Measurements from ENCODE around the gene ST3GAL6.

Gene ST3GAL6

GRCh38 chr3:98775459-98776139, 12.5 kb downstream of the ST3GAL6 start:
- H3K4me3 ChIP-seq (ENCODE audit: low read depth, low read length), result no peak overlapping the region

GRCh38 chr3:98776140-98776493, 13.0 kb downstream of the ST3GAL6 start:
- no peak overlapping the region for H3K4me3 ChIP-seq (ENCODE audit: low read depth, low read length)

- no peak overlapping the region for H3K4me3 ChIP-seq (ENCODE audit: low read depth, low read length)
These were observed 14.1 kb downstream of the ST3GAL6 start for GRCh38 chr3:98777286-98777685.

DNA sequence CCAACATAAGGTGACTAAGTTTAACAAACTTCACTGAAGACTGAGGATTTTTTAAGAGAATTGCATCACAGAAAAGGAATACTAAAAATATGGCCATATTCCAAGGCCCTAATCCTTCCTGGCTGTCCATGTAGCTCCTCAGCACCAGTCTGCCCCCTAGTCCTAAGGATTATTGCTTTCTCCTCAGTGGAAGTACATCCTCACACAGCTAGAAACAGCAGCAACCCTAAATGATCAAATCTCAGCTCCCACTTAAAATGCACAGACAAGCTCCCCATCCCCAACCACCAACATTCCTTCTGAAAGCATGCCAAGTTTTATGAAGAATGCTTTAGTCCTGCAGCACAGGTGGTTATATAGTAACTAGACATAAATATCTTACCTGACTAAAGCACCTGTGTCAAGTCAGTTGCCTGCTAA, 14.7 kb downstream of the ST3GAL6 start:
- H3K4me3 ChIP-seq (ENCODE audit: low read depth, low read length), result no peak overlapping the region

GRCh38 chr3:98778383-98778782, 15.2 kb downstream of the ST3GAL6 start:
- H3K4me3 ChIP-seq (ENCODE audit: low read depth, low read length), result no peak overlapping the region

DNA sequence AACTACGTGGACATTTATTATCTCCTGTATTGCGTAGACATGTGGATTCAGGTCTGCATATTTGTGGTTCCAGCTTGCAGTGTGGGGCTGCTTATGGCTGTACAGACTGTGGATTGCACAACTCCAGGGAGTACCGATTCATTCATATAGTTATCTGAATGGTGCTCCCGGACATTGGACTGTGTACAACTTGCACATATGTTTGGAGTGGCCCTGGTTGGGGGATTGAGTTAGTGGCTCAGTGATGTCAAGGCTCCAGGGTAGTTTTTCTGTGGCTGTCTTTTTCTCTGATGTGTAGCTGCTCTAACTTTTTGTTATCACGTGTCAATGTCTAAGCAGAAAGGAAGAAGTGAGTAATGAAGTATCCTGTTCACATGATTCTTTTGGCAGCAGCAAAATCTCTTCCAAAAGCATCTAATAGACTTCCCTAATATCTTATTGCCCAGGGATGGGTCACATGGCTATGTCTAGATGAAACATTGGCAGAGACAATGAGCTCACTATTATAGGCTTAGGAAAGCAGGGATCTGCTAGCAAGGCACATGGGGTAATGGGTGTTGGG, 15.8 kb downstream of the ST3GAL6 start:
- no peak overlapping the region for H3K4me3 ChIP-seq (ENCODE audit: low read depth, low read length)

DNA sequence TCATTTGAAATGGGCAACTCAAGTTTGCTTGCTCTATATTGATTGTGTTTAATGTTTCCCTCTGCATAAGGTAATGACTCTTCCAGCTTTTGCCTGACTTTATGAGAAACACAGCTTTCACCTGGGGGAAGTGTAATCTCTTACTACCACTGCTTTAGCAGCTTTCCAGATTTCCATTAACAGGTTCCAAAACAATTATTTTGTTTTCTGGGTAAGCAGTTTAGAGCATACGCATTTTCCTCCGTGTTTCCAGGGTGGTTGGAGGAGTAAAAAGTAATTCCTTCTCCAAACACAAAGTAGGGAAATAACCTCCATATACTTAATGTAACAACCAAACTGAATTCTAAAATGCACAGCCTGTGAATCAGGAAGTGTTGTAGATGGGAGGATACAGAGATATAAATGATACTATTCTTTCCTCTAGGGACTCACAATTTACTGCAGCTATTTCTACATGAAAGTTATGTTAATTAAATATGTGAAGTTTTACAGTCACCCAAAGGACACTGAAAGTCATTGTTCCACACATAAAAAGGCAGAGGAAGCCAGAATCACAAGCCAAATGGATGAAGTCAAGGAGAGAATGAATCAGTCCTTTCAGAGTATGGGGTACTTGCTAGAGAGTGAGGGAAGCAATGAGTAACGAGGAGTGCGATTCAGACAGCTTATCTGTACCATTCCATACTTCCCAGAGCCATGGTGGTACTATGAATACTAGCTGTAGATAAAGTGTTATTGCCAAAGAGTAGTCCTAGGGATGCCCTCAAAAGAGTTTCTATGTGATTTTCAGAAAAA, 16.6 kb downstream of the ST3GAL6 start:
- no peak overlapping the region for H3K4me3 ChIP-seq (ENCODE audit: low read depth, low read length)

- no peak overlapping the region for H3K4me3 ChIP-seq (ENCODE audit: low read depth, low read length)
These were observed 17.2 kb downstream of the ST3GAL6 start for GRCh38 chr3:98780343-98780742.

- H3K4me3 ChIP-seq (ENCODE audit: low read depth, low read length), result no peak overlapping the region
These were observed 19.8 kb downstream of the ST3GAL6 start for GRCh38 chr3:98782824-98783500.

GRCh38 chr3:98784042-98784441, 20.9 kb downstream of the ST3GAL6 start:
- no peak overlapping the region for H3K4me3 ChIP-seq (ENCODE audit: low read depth, low read length)

DNA sequence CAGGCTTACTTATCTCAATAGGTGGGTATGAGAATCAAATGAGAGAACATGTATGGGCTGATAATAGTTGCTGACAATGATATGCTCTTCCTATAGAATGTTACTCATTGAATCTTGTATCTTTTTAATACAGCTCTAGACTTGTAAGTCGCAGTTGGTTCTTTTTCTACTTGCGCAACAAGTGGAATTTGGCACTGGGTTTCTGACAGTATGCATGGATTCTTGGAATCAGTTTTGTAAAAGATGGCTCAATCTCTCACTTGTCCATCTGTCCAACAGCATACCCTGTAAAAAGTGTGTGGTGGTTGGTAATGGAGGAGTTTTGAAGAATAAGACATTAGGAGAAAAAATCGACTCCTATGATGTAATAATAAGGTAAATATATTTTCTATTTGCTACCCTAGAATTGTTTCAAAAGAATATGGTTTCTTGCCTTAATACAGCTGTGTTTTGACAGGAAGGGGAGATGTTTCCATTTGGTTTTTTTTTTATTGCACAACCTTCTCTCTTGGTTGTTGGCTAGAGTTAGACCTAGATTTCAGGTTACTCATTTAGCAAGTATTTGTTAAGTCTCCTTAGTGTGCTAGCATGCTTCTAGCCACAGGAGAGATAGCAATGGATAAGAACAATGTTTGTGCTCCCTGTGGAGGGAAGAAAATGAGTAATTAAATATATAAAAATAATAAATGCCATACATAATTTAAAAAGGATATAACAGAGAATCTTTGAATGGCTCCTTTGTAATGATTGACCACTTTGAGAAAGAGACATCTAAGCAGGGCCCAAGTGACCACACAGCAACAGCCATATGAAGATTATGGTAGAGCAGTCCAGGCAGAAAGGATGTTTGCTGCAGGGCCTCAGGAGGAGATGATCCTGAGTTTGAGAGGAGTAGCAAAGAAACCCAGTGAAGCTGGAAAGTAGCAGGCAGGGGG, 21.8 kb downstream of the ST3GAL6 start:
- no peak overlapping the region for H3K4me3 ChIP-seq (ENCODE audit: low read depth, low read length)

- no peak overlapping the region for H3K4me3 ChIP-seq (ENCODE audit: low read depth, low read length)
These were observed 23.3 kb downstream of the ST3GAL6 start for GRCh38 chr3:98786364-98787006.

DNA sequence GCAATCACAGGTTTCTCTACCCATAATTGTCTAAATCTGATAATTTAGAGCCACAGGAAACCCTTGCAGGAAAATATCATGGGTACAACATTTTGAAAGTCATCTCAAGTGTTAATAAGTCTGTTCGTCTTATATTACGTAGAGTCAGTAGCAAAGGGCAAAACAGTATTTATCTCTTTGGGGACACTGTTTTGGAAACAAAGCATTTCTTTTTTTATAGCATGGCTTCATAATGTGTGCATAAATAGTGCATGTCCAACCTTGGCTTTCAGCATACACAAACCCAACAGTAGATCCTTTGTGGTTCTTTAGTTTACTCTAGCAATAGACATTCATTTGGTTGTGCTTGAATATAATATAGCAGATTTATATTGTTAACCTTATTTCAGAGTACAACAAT, 24.0 kb downstream of the ST3GAL6 start:
- no peak overlapping the region for H3K4me3 ChIP-seq (ENCODE audit: low read depth, low read length)

GRCh38 chr3:98788651-98789050, 25.5 kb downstream of the ST3GAL6 start:
- H3K4me3 ChIP-seq (ENCODE audit: low read depth, low read length), result no peak overlapping the region

GRCh38 chr3:98791341-98792325, 28.5 kb downstream of the ST3GAL6 start:
- no peak overlapping the region for H3K4me3 ChIP-seq (ENCODE audit: low read depth, low read length)

DNA sequence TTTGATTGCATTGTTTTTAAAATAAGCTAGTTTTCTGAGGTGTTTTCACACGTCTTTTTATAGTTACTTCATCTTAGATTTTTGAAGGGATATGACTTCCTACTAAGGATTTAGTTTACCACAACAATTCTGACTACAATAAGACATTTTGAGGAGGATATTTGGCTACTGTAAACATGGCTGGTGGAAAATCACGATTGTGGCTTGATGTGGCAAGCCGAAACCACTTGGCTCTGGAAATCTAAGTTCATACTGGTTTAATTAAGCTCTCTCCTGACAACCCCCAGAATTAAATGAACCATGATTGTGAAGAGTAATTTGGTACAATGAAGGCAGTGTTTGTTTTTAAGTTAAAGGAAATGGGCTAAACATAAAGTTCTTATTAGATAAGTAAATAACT, 30.8 kb downstream of the ST3GAL6 start:
- no peak overlapping the region for H3K4me3 ChIP-seq (ENCODE audit: low read depth, low read length)

GRCh38 chr3:98796334-98796733, 33.2 kb downstream of the ST3GAL6 start:
- no peak overlapping the region for H3K4me3 ChIP-seq (ENCODE audit: low read depth, low read length)

GRCh38 chr3:98797905-98798304, 34.8 kb downstream of the ST3GAL6 start:
- no peak overlapping the region for H3K4me3 ChIP-seq (ENCODE audit: low read depth, low read length)

- no peak overlapping the region for H3K4me3 ChIP-seq (ENCODE audit: low read depth, low read length)
These were observed 35.7 kb downstream of the ST3GAL6 start for GRCh38 chr3:98798820-98799219.

Measured in iPS-11a (cell line).